GM19455 (cell line): ENCODE results near the gene CST7.
"Not testable (repeated sequence)": the region's sequence is repeated elsewhere in the genome, so short reads cannot be mapped to it uniquely, and the experiment has no call there.

Source experiments
- ATAC-seq: cut with Tn5 transposase; IDR thresholded peaks from one replicate; pipeline ENCODE4 v1.9.1; 2021; ENCODE audit not compliant: unreplicated experiment

The CST7 gene

GRCh38 chr20:24999568-24999967 is 50.5 kb downstream of the CST7 start:
- ATAC-seq: no peak

GRCh38 chr20:25000268-25000801 is 51.3 kb downstream of the CST7 start:
- ATAC-seq: no peak

- ATAC-seq: not testable (repeated sequence)
These were observed 52.3 kb downstream of the CST7 start for GRCh38 chr20:25001323-25001722.

GRCh38 chr20:25003002-25003401 is 53.9 kb downstream of the CST7 start:
- no peak for ATAC-seq

GRCh38 chr20:25005220-25005619 is 56.2 kb downstream of the CST7 start:
- no peak for ATAC-seq

GRCh38 chr20:25005661-25006060 is 56.6 kb downstream of the CST7 start:
- no peak for ATAC-seq

GRCh38 chr20:25006431-25007167 is 57.5 kb downstream of the CST7 start:
- ATAC-seq: no peak

GRCh38 chr20:25007491-25008305 is 58.6 kb downstream of the CST7 start:
- no peak for ATAC-seq

GRCh38 chr20:25008388-25009217 is 59.5 kb downstream of the CST7 start:
- ATAC-seq: no peak
